H1 (cell line): ENCODE results near the gene LAMA3. TPM values are rescaled to one million over a fixed set of nuclear protein-coding genes. Genes with fewer than 3 reads are reported as not detected.

Source experiments
- CTCF ChIA-PET: fragments of 300-600 bp; sonication (Branson Sonifier 250); formaldehyde crosslinking; loops from one replicate; lab custom pipeline; 2021; ENCODE audit not compliant: partially characterized antibody; lab: Charles Lee
- POLR2A ChIA-PET: fragments of 300-600 bp; sonication (Branson Sonifier 250); formaldehyde crosslinking; loops from one replicate; lab custom pipeline; 2021; ENCODE audit warnings: inconsistent platforms; ENCODE audit not compliant: partially characterized antibody; lab: Charles Lee
- DNase-seq, 2 experiments: peaks; one replicate each; pipeline versions ENCODE4 v3.0.0 to v3.0.0-alpha.2; 2010 to 2022; ENCODE audit warnings: low spot score in 2 of 2, low read depth in 1 of 2, mixed read lengths in 1 of 2
- FAIRE-seq: peaks from 2 replicates; lab custom pipeline; 2011; peaks lifted over from hg19 to GRCh38; lab: Jason Lieb, UNC
- H2AFZ ChIP-seq: 2 replicates; pipeline ENCODE4 v1.8.1; 2012; ENCODE audit warnings: low read length, inconsistent platforms
- H2AK5ac ChIP-seq: 2 replicates; pipeline ENCODE4 v1.6.1; 2013; ENCODE audit warnings: low read depth, low read length
- H2BK120ac ChIP-seq: replicated peaks from 2 replicates; pipeline ENCODE3; 2013; ENCODE audit warnings: low read depth, low read length, inconsistent platforms
- H2BK12ac ChIP-seq: 2 replicates; pipeline ENCODE4 v1.6.1; 2013; ENCODE audit warnings: low read depth, low read length
- H2BK15ac ChIP-seq: 2 replicates; pipeline ENCODE4 v1.6.1; 2013; ENCODE audit warnings: low read length
- H2BK20ac ChIP-seq: 2 replicates; pipeline ENCODE4 v1.6.1; 2013; ENCODE audit warnings: low read length
- H2BK5ac ChIP-seq: 2 replicates; pipeline ENCODE4 v1.6.1; 2013; ENCODE audit warnings: low read depth, low read length
- H3K14ac ChIP-seq: 2 replicates; pipeline ENCODE4 v1.6.1; 2013; ENCODE audit warnings: inconsistent platforms; ENCODE audit not compliant: insufficient read length
- H3K18ac ChIP-seq: 2 replicates; pipeline ENCODE4 v1.6.1; 2013; ENCODE audit warnings: low read length; ENCODE audit errors: extremely low read depth
- H3K23ac ChIP-seq: 2 replicates; pipeline ENCODE4 v1.6.1; 2013; ENCODE audit warnings: inconsistent platforms; ENCODE audit not compliant: insufficient read length
- H3K23me2 ChIP-seq: 2 replicates; pipeline ENCODE4 v1.6.1; 2013; ENCODE audit warnings: low read depth, low read length
- H3K27ac ChIP-seq: 2 replicates; pipeline ENCODE4 v1.6.1; 2011; ENCODE audit warnings: low read depth, low read length, inconsistent platforms
- H3K27me3 ChIP-seq, 4 experiments: replicated peaks in 1 of 4; 1 replicate in 1 of 4; 2 replicates in 3 of 4; pipeline versions ENCODE4 v1.6.1 to v1.8.1; 2011 to 2013; ENCODE audit warnings: low read length in 3 of 4, mild to moderate bottlenecking in 3 of 4, inconsistent platforms in 2 of 4, mixed read lengths in 2 of 4, moderate library complexity in 1 of 4; ENCODE audit not compliant: control insufficient read depth in 3 of 4, insufficient read depth in 3 of 4; ENCODE audit errors: extremely low read depth in 1 of 4
- H3K36me3 ChIP-seq, 4 experiments: 2 replicates each; pipeline versions ENCODE4 v1.6.1 to v1.8.1; 2011 to 2013; ENCODE audit warnings: mild to moderate bottlenecking in 4 of 4, low read length in 3 of 4, moderate library complexity in 2 of 4, control low read depth in 1 of 4, inconsistent platforms in 1 of 4; ENCODE audit not compliant: insufficient read depth in 4 of 4, control insufficient read depth in 2 of 4
- H3K4ac ChIP-seq: replicated peaks from 2 replicates; pipeline ENCODE3; 2013; ENCODE audit warnings: low read length, low read depth, mixed read lengths, inconsistent platforms; ENCODE audit not compliant: insufficient read length
- H3K4me1 ChIP-seq, 4 experiments: replicated peaks in 1 of 4; 1 replicate in 1 of 4; 2 replicates in 3 of 4; pipeline versions ENCODE4 v1.6.1 to v1.8.1; 2011 to 2013; ENCODE audit warnings: low read length in 3 of 4, inconsistent platforms in 2 of 4, mixed read lengths in 1 of 4; ENCODE audit not compliant: insufficient read depth in 4 of 4, control insufficient read depth in 3 of 4
- H3K4me2 ChIP-seq, 2 experiments: 2 replicates each; pipeline versions ENCODE4 v1.6.1 to v1.8.1; 2011 to 2013; ENCODE audit warnings: low read depth in 2 of 2, low read length in 2 of 2, control low read depth in 1 of 2, inconsistent platforms in 1 of 2, mild to moderate bottlenecking in 1 of 2; ENCODE audit not compliant: insufficient read depth in 1 of 2
- H3K4me3 ChIP-seq, 4 experiments: fragments of 200-600, 300-600 bp in 1 of 4; sonication (generic), shearing (Covaris generic), sonication (Bioruptor Twin) in 1 of 4; 2 replicates each; pipeline versions ENCODE4 v1.5.1 to v1.8.1; 2011 to 2016; ENCODE audit warnings: low read length in 4 of 4, low read depth in 3 of 4, control low read depth in 2 of 4, inconsistent platforms in 2 of 4, mild to moderate bottlenecking in 2 of 4, mixed read lengths in 1 of 4, moderate library complexity in 1 of 4; ENCODE audit not compliant: insufficient read depth in 2 of 4; ENCODE audit errors: extremely low read depth in 1 of 4
- H3K56ac ChIP-seq: replicated peaks from 2 replicates; pipeline ENCODE3; 2013; ENCODE audit warnings: low read depth, mild to moderate bottlenecking, mixed read lengths, low read length, inconsistent platforms; ENCODE audit not compliant: insufficient read length
- H3K79me1 ChIP-seq: 2 replicates; pipeline ENCODE4 v1.6.1; 2013; ENCODE audit warnings: low read depth, low read length, control low read depth
- H3K79me2 ChIP-seq, 2 experiments: 2 replicates each; pipeline versions ENCODE4 v1.6.1 to v1.8.1; 2012 to 2013; ENCODE audit warnings: low read length in 2 of 2, mild to moderate bottlenecking in 2 of 2, inconsistent platforms in 1 of 2; ENCODE audit not compliant: insufficient read depth in 2 of 2, control insufficient read depth in 1 of 2
- H3K9ac ChIP-seq, 4 experiments: replicated peaks in 1 of 4; 1 replicate in 1 of 4; 2 replicates in 3 of 4; pipeline versions ENCODE4 v1.6.1 to v1.8.1; 2011 to 2013; ENCODE audit warnings: low read depth in 3 of 4, low read length in 3 of 4, control low read depth in 2 of 4, mild to moderate bottlenecking in 2 of 4, moderate library complexity in 2 of 4, inconsistent platforms in 1 of 4; ENCODE audit errors: extremely low read depth in 1 of 4
- H3K9me3 ChIP-seq, 2 experiments: 2 replicates each; pipeline versions ENCODE4 v1.6.1 to v1.8.1; 2012 to 2013; ENCODE audit warnings: mild to moderate bottlenecking in 2 of 2, moderate library complexity in 2 of 2, control low read depth in 1 of 2, inconsistent platforms in 1 of 2, low read depth in 1 of 2, low read length in 1 of 2, mixed read lengths in 1 of 2; ENCODE audit not compliant: insufficient read depth in 2 of 2
- H4K20me1 ChIP-seq, 2 experiments: replicated peaks in 1 of 2; 2 replicates each; pipeline versions ENCODE3 to v1.8.1; 2011 to 2013; ENCODE audit warnings: inconsistent platforms in 2 of 2, low read length in 2 of 2, mild to moderate bottlenecking in 1 of 2; ENCODE audit not compliant: insufficient read depth in 2 of 2, control insufficient read depth in 1 of 2
- H4K5ac ChIP-seq: 2 replicates; pipeline ENCODE4 v1.6.1; 2013; ENCODE audit warnings: low read length, low read depth, mixed read lengths, inconsistent platforms; ENCODE audit not compliant: insufficient read length
- H4K8ac ChIP-seq: 2 replicates; pipeline ENCODE4 v1.8.0; 2013; ENCODE audit warnings: mild to moderate bottlenecking, moderate library complexity, low read length, inconsistent platforms; ENCODE audit not compliant: insufficient read depth; ENCODE audit errors: extremely low read depth
- H4K91ac ChIP-seq: replicated peaks from 2 replicates; pipeline ENCODE3; 2013; ENCODE audit warnings: low read length, mixed read lengths, inconsistent platforms; ENCODE audit not compliant: insufficient read length
- CBX8 ChIP-seq: fragments of 300-800, 300-1000 bp; sonication (generic); IDR thresholded peaks from 2 replicates; pipeline ENCODE4 v1.7.1; 2016; ENCODE audit warnings: low read depth, low read length, borderline replicate concordance
- GABPA ChIP-seq: IDR thresholded peaks from 2 replicates; pipeline ENCODE4 v1.6.1; 2011; ENCODE audit warnings: mild to moderate bottlenecking, low read length, moderate library complexity, borderline replicate concordance; ENCODE audit not compliant: insufficient read depth
- NRF1 ChIP-seq: IDR thresholded peaks from 2 replicates; pipeline ENCODE4 v1.6.1; 2011; ENCODE audit warnings: mild to moderate bottlenecking, low read depth, low read length, improper control_type of control experiment
- RAD21 ChIP-seq, 2 experiments: IDR thresholded peaks in 1 of 2; conservative IDR thresholded peaks in 1 of 2; 2 replicates each; pipeline ENCODE4 v1.6.1; 2011; ENCODE audit warnings: low read depth in 2 of 2, low read length in 2 of 2, improper control_type of control experiment in 1 of 2, inconsistent platforms in 1 of 2, mild to moderate bottlenecking in 1 of 2, moderate library complexity in 1 of 2
- SUZ12 ChIP-seq: fragments of 200-600 bp; sonication (generic); IDR thresholded peaks from 2 replicates; pipeline ENCODE4 v1.6.1; 2012; ENCODE audit warnings: mild to moderate bottlenecking, inconsistent platforms, low read length, moderate library complexity, mixed read lengths
- TAF7 ChIP-seq: optimal IDR thresholded peaks from 2 replicates; pipeline ENCODE3; 2011; ENCODE audit warnings: low read depth, mild to moderate bottlenecking, inconsistent platforms, low read length, moderate library complexity, borderline replicate concordance
- TBP ChIP-seq: IDR thresholded peaks from 2 replicates; pipeline ENCODE4 v1.6.1; 2011; ENCODE audit warnings: low read depth, low read length, improper control_type of control experiment
- WGBS, 2 experiments: shearing (Covaris generic) in 1 of 2; methylation state at CpG; one replicate each; pipeline versions ENCODE4 v1.1.6 to v1.1.7; 2013 to 2015; ENCODE audit warnings: low lambda C conversion rate in 2 of 2, mixed read lengths in 2 of 2, inconsistent platforms in 1 of 2, low coverage in 1 of 2, missing lambda C conversion rate in 1 of 2; ENCODE audit not compliant: insufficient replicate concordance in 2 of 2, insufficient coverage in 1 of 2, insufficient read length in 1 of 2; ENCODE audit errors: extremely low coverage in 1 of 2, missing lambda C conversion rate in 1 of 2; 5-methylcytosine and 5-hydroxymethylcytosine counted together
- polyA plus RNA-seq, 7 experiments: library from polyadenylated mRNA; depleted of rRNA in 3 of 7; stranded (reverse) in 5 of 7; unstranded in 2 of 7; fragments of >200 nt in 5 of 7; fragments of 200-250 nt in 2 of 7; gene quantifications; 1 replicate in 5 of 7; 2 replicates in 1 of 7; 4 replicates in 1 of 7; pipeline versions ENCODE4 v1.2.1 to v1.2.3, GENCODE V29; 2011 to 2013; ENCODE audit warnings: missing spikeins in 2 of 7, mixed read lengths in 2 of 7
- total RNA-seq: library from RNA; stranded (reverse); fragmentation: NEBNext Ultra II Directional; extraction: Animal tissue kit (Norgen Biotek cat#: 25700); gene quantifications from 2 replicates; pipeline ENCODE4 v1.2.1, GENCODE V29; 2021

Gene LAMA3
- total and polyA plus RNA-seq, 2 of the 8 experiments (the other 6 are each of a cell fraction or from before 2014, with no cell fraction given): 0.76 to 5.0 TPM

- H2BK5ac ChIP-seq: no peak overlapping the region
- no peak overlapping the region for H3K4ac ChIP-seq
- no peak overlapping the region for H2BK15ac ChIP-seq
- H3K18ac ChIP-seq: no peak overlapping the region
- H3K9me3 ChIP-seq: no peaks in the 10 kb centered on the region
- H3K4me2 ChIP-seq: no peak overlapping the region
- CTCF ChIA-PET: interaction anchor here (0.6 to 1.4 kb wide), 2 partner anchors 18 to 77 kb away, joined by 3 read pairs; no protein-coding TSS in a partner anchor
- H4K5ac ChIP-seq: no peak overlapping the region
- H3K79me1 ChIP-seq: no peaks in the 10 kb centered on the region
- no peaks in the 10 kb centered on the region for H3K36me3 ChIP-seq
- H3K14ac ChIP-seq: no peak overlapping the region
- no peak overlapping the region for H2AK5ac ChIP-seq
- H3K4me3 ChIP-seq: no peak overlapping the region
- no peak overlapping the region for H2BK120ac ChIP-seq
- no peak for FAIRE-seq
- POLR2A ChIA-PET: interaction anchor here (1.1 kb wide), 1 partner anchor 11 kb away, joined by 3 read pairs; no protein-coding TSS in a partner anchor
- WGBS, 2 experiments: 80% methylated on average over 3 of the region's 3 CpGs; no CpG with 5 or more reads in 1 of the 2 experiments
- no peak overlapping the region for H3K23ac ChIP-seq
- no peak overlapping the region for H3K9ac ChIP-seq
- no peak overlapping the region for H3K56ac ChIP-seq
- peaks cover 0 to 2% (median 0%) of the 10 kb centered on the region in 4 experiments; a peak in 4 of 7 replicates for H3K4me1 ChIP-seq
- no peaks in the 10 kb centered on the region for H3K23me2 ChIP-seq
- H2AFZ ChIP-seq: no peak overlapping the region
- no peak overlapping the region for H4K91ac ChIP-seq
- no peak overlapping the region for H3K27ac ChIP-seq
- DNase-seq: no peak
- no peak overlapping the region for H2BK12ac ChIP-seq
- no peak overlapping the region for H2BK20ac ChIP-seq
- H4K20me1 ChIP-seq: no peaks in the 10 kb centered on the region
- no peaks in the 10 kb centered on the region for H3K27me3 ChIP-seq
- no peak overlapping the region for H4K8ac ChIP-seq
- H3K79me2 ChIP-seq: no peaks in the 10 kb centered on the region
- TF ChIP-seq TAF7 (no peak), TBP (no peak), SUZ12 (no peak), NRF1 (no peak), CBX8 (no peak), GABPA (no peak), RAD21 (IDR thresholded peaks at IDR 0.05 in 1 of 2, conservative IDR thresholded peaks at IDR 0.05 in 1 of 2; ENCODE audit: low read depth in 2 of 2, low read length in 2 of 2) (no peak)
These were observed 120.2 kb downstream of the LAMA3 start for GRCh38 chr18:23809415-23809814.
